OCI-LY7 (cell line): Measurements from ENCODE around the gene KIF4B. TPM values are rescaled to one million over a fixed set of nuclear protein-coding genes. Genes with fewer than 3 reads are reported as not detected.

Experiments
- BruUV-seq: library from RNA; stranded (reverse); fragments of 400-500 nt; replicated peaks from 2 replicates; lab custom pipeline; 2021; lab: Mats Ljungman, UMichigan
- CTCF ChIA-PET: fragments of 300-600 bp; sonication (Branson Sonifier 250); formaldehyde crosslinking; loops from one replicate; lab custom pipeline; 2022; ENCODE audit warnings: antibody characterized with exemption; ENCODE audit not compliant: unreplicated experiment; lab: Charles Lee
- POLR2A ChIA-PET: fragments of 300-600 bp; sonication (Branson Sonifier 250); formaldehyde crosslinking; loops from one replicate; lab custom pipeline; 2022; ENCODE audit warnings: antibody characterized with exemption; lab: Charles Lee
- DNase-seq: peaks from one replicate; pipeline ENCODE4 v3.0.0-alpha.2; 2015; ENCODE audit warnings: low spot score
- H2AFZ ChIP-seq: fragments of 200-600 bp; sonication (generic), shearing (Covaris generic); 2 replicates; pipeline ENCODE4 v1.6.1; 2014; ENCODE audit warnings: mild to moderate bottlenecking, antibody characterized with exemption, low read length, moderate library complexity
- H3K27ac ChIP-seq: fragments of 200-600 bp; sonication (generic); 2 replicates; pipeline ENCODE4 v1.5.1; 2014; ENCODE audit warnings: mixed run types, low read depth, mild to moderate bottlenecking, moderate library complexity, low read length, inconsistent platforms; ENCODE audit not compliant: poor library complexity, severe bottlenecking
- H3K36me3 ChIP-seq: fragments of 200-600 bp; sonication (generic); 2 replicates; pipeline ENCODE4 v1.6.1; 2014; ENCODE audit warnings: mild to moderate bottlenecking, antibody characterized with exemption, low read length, moderate library complexity, mixed read lengths; ENCODE audit not compliant: insufficient read depth
- H3K4me1 ChIP-seq: fragments of 200-600 bp; sonication (generic); 2 replicates; pipeline ENCODE4 v1.5.1; 2014; ENCODE audit warnings: mild to moderate bottlenecking, low read length; ENCODE audit not compliant: insufficient read depth, poor library complexity, severe bottlenecking
- H3K4me2 ChIP-seq: fragments of 200-600 bp; sonication (generic); 2 replicates; pipeline ENCODE4 v1.6.1; 2014; ENCODE audit warnings: mild to moderate bottlenecking, low read length
- H3K4me3 ChIP-seq: fragments of 200-600 bp; sonication (generic); 2 replicates; pipeline ENCODE4 v1.5.1; 2014; ENCODE audit warnings: mild to moderate bottlenecking, low read depth, low read length; ENCODE audit not compliant: poor library complexity, severe bottlenecking
- H3K79me2 ChIP-seq: fragments of 200-600 bp; sonication (generic); 2 replicates; pipeline ENCODE4 v1.6.1; 2016; ENCODE audit warnings: low read depth, mild to moderate bottlenecking, low read length, moderate library complexity, mixed read lengths; ENCODE audit not compliant: insufficient read depth
- H3K9me2 ChIP-seq: fragments of 200-600 bp; sonication (generic); 2 replicates; pipeline ENCODE4 v1.6.1; 2016; ENCODE audit warnings: mild to moderate bottlenecking, low read length, mixed read lengths; ENCODE audit not compliant: insufficient read depth
- H3K9me3 ChIP-seq: fragments of 200-600 bp; sonication (generic); 2 replicates; pipeline ENCODE4 v1.6.1; 2014; ENCODE audit warnings: mild to moderate bottlenecking, mixed run types, low read length, mixed read lengths
- H4K20me1 ChIP-seq: fragments of 200-600 bp; sonication (generic); 2 replicates; pipeline ENCODE4 v1.6.1; 2014; ENCODE audit warnings: mild to moderate bottlenecking, antibody characterized with exemption, low read length, moderate library complexity, mixed read lengths; ENCODE audit not compliant: insufficient read depth
- CTCF ChIP-seq: fragments of 200-600 bp; sonication (generic); conservative IDR thresholded peaks from 2 replicates; pipeline ENCODE4 v1.5.1; 2014; ENCODE audit warnings: mild to moderate bottlenecking, antibody characterized with exemption, low read length, moderate library complexity, mixed read lengths
- EZH2phosphoT487 ChIP-seq: fragments of 200-600 bp; sonication (generic); IDR thresholded peaks from 2 replicates; pipeline ENCODE4 v1.6.1; 2018; ENCODE audit warnings: low read depth, borderline replicate concordance, mild to moderate bottlenecking, mixed run types, antibody characterized with exemption, low read length, moderate library complexity, mixed read lengths
- intact Hi-C: fragments of 100-400 bp; cut with micrococcal nuclease; formaldehyde crosslinking; loops from one replicate; pipeline ENCODE4 v1.10.0; 2022; ENCODE audit not compliant: unreplicated experiment
- total RNA-seq, 2 experiments: library from RNA; depleted of rRNA in 1 of 2; stranded (reverse); fragments of >200 nt in 1 of 2; shearing (Covaris generic) in 1 of 2; gene quantifications; 2 replicates each; pipeline ENCODE4 v1.2.3, GENCODE V29; 2014 to 2022

KIF4B gene
- total RNA-seq, 2 experiments from 2014 or later, result not detected

GRCh38 chr5:154967421-154968024 is 46.0 kb upstream of the KIF4B start:
- TF ChIP-seq CTCF (peak; percentile 83), EZH2phosphoT487 (no peak)
- Histone ChIP-seq H3K27ac (no peak overlapping the region), H2AFZ (no peak overlapping the region), H3K4me1 (no peaks in the 10 kb centered on the region), H3K9me3 (no peaks in the 10 kb centered on the region), H3K4me3 (no peak overlapping the region), H3K79me2 (no peaks in the 10 kb centered on the region), H3K9me2 (no peaks in the 10 kb centered on the region), H3K36me3 (peaks cover 80% of the 10 kb centered on the region), H3K4me2 (no peak overlapping the region), H4K20me1 (no peaks in the 10 kb centered on the region)
- CTCF ChIA-PET, result no interaction called here
- POLR2A ChIA-PET, result no interaction called here
- peak; percentile 7 for DNase-seq
- no TSS peak for BruUV-seq
- intact Hi-C loops, result no loop called here

- DNase-seq, result no peak
- no peak for TF ChIP-seq CTCF
- no peak for TF ChIP-seq EZH2phosphoT487
- Histone ChIP-seq H3K9me3 (no peaks in the 10 kb centered on the region), H3K79me2 (no peaks in the 10 kb centered on the region), H3K4me1 (no peaks in the 10 kb centered on the region), H3K9me2 (no peaks in the 10 kb centered on the region), H2AFZ (no peak overlapping the region), H3K4me3 (no peak overlapping the region), H3K36me3 (peaks cover 67% of the 10 kb centered on the region), H3K27ac (no peak overlapping the region), H3K4me2 (no peak overlapping the region), H4K20me1 (no peaks in the 10 kb centered on the region)
- intact Hi-C loops, result no loop called here
- ChIA-PET CTCF (no interaction called here), POLR2A (interaction anchor here (1.0 kb wide), 1 partner anchor 16 kb away, joined by 3 read pairs; no protein-coding TSS in a partner anchor)
- no TSS peak for BruUV-seq
Measured at GRCh38 chr5:154968953-154969352, 44.6 kb upstream of the KIF4B start.

DNA sequence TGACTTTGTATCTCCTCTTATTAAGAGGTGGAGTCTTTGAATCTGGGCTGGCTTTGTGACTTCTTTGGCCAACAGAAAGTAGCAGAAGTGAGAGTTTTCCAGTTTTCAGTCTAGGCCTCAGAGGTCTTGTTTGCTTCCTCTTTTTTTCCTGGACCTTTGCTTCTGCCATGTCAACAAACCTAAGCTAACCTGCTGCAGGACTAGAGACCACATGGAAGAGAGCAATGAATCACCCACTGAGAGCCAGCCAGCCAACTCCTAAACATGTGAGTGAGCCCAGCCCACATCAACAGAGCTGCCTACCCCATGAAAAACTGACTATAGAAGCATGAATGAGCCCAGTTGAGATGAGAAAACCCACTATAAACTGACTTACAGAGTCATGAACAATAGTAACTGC is 42.8 kb upstream of the KIF4B start:
- TF ChIP-seq CTCF (no peak), EZH2phosphoT487 (no peak)

More for the DNA sequence above, 42.8 kb upstream of the KIF4B start:
- H2AFZ ChIP-seq, result no peak overlapping the region
- H3K9me3 ChIP-seq, result no peaks in the 10 kb centered on the region
- DNase-seq, result no peak
- no peak overlapping the region for H3K4me3 ChIP-seq
- no peak overlapping the region for H3K4me2 ChIP-seq
- POLR2A ChIA-PET, result interaction anchor here (0.6 kb wide), 1 partner anchor 1501 kb away, joined by 5 read pairs; no protein-coding TSS in a partner anchor
- peaks cover 49% of the 10 kb centered on the region for H3K36me3 ChIP-seq
- no peaks in the 10 kb centered on the region for H4K20me1 ChIP-seq
- CTCF ChIA-PET, result no interaction called here
- BruUV-seq, result no TSS peak
- no peaks in the 10 kb centered on the region for H3K79me2 ChIP-seq
- intact Hi-C loops, result no loop called here
- no peaks in the 10 kb centered on the region for H3K9me2 ChIP-seq
- no peak overlapping the region for H3K27ac ChIP-seq
- no peaks in the 10 kb centered on the region for H3K4me1 ChIP-seq
